B cell (primary cell): ENCODE results near the gene XPO4. TPM values are rescaled to one million over a fixed set of nuclear protein-coding genes. Genes with fewer than 3 reads are reported as not detected.
A peak's percentile ranks its signal among the peaks of the same experiment; 100 is the strongest.

Experiments
- ATAC-seq: fragments of 200-7000 bp; cut with Tn5 transposase; one replicate; pipeline ENCODE4 v1.10.0; 2021; ENCODE audit warnings: low read depth, mild to moderate bottlenecking, moderate number of reproducible peaks, moderate library complexity
- CTCF ChIA-PET: fragments of 350-600 bp; sonication (Branson Sonifier 250); formaldehyde crosslinking; loops from one replicate; lab custom pipeline; 2021; ENCODE audit warnings: antibody characterized with exemption, inconsistent platforms; lab: Charles Lee
- POLR2A ChIA-PET: fragments of 350-600 bp; sonication (Branson Sonifier 250); formaldehyde crosslinking; loops from one replicate; lab custom pipeline; 2021; ENCODE audit warnings: antibody characterized with exemption; lab: Charles Lee
- DNase-seq: peaks from one replicate; pipeline ENCODE4 v3.0.0; 2013
- H2AFZ ChIP-seq: 2 replicates; pipeline ENCODE4 v1.6.1; 2012; ENCODE audit warnings: mild to moderate bottlenecking, low read depth, low read length; ENCODE audit not compliant: insufficient read depth, poor library complexity, severe bottlenecking
- H3K27ac ChIP-seq, 2 donors: 1 replicate in 1 of 2; 2 replicates in 1 of 2; pipeline ENCODE4 v1.5.1; 2012 to 2013; ENCODE audit warnings: low read length in 2 of 2, mild to moderate bottlenecking in 2 of 2, moderate library complexity in 1 of 2
- H3K27me3 ChIP-seq, 4 experiments: fragments of 200-600 bp in 1 of 4; sonication (generic) in 1 of 4; replicated peaks in 1 of 4; 1 replicate in 2 of 4; 2 replicates in 2 of 4; pipeline versions ENCODE4 v1.6.1 to v1.7.0; 2013 to 2016; ENCODE audit warnings: low read length in 3 of 4, mild to moderate bottlenecking in 2 of 4, mixed read lengths in 1 of 4, moderate library complexity in 1 of 4; ENCODE audit not compliant: insufficient read depth in 4 of 4, control insufficient read depth in 3 of 4; ENCODE audit errors: control extremely low read depth in 1 of 4
- H3K36me3 ChIP-seq, 2 experiments: replicated peaks in 1 of 2; 1 replicate in 1 of 2; 2 replicates in 1 of 2; pipeline versions ENCODE4 v1.6.1 to v1.7.1; 2013; ENCODE audit warnings: low read length in 1 of 2; ENCODE audit not compliant: insufficient read depth in 2 of 2, control insufficient read depth in 1 of 2; ENCODE audit errors: control extremely low read depth in 1 of 2, extremely low read depth in 1 of 2
- H3K4me1 ChIP-seq, 2 donors: fragments of 200-600 bp in 1 of 2; sonication (generic) in 1 of 2; 1 replicate in 1 of 2; 2 replicates in 1 of 2; pipeline versions ENCODE4 v1.5.1 to v1.6.1; 2013 to 2017; ENCODE audit warnings: low read length in 2 of 2; ENCODE audit not compliant: control insufficient read depth in 2 of 2, insufficient read depth in 2 of 2
- H3K4me2 ChIP-seq: replicated peaks from 2 replicates; pipeline ENCODE3; 2012; ENCODE audit warnings: mild to moderate bottlenecking, low read depth, low read length; ENCODE audit not compliant: poor library complexity, severe bottlenecking
- H3K4me3 ChIP-seq, 5 experiments: fragments of 200-600 bp in 1 of 5; sonication (generic) in 1 of 5; 1 replicate in 3 of 5; 2 replicates in 2 of 5; pipeline versions ENCODE4 v1.5.1 to v1.7.0; 2011 to 2016; ENCODE audit warnings: low read length in 4 of 5, mild to moderate bottlenecking in 4 of 5, low read depth in 2 of 5, control low read depth in 1 of 5, moderate library complexity in 1 of 5; ENCODE audit not compliant: insufficient read depth in 1 of 5; ENCODE audit errors: control extremely low read depth in 1 of 5, extremely low read depth in 1 of 5
- H3K79me2 ChIP-seq: fragments of 200-600 bp; sonication (generic); one replicate; pipeline ENCODE4 v1.6.0; 2016; ENCODE audit warnings: low read length; ENCODE audit not compliant: control insufficient read depth, insufficient read depth
- H3K9ac ChIP-seq: fragments of 200-600 bp; sonication (generic); 2 replicates; pipeline ENCODE4 v1.6.1; 2017; ENCODE audit warnings: mild to moderate bottlenecking, low read length, moderate library complexity
- H3K9me3 ChIP-seq, 3 donors: one replicate each; pipeline versions ENCODE4 v1.6.1 to v1.7.1; 2013; ENCODE audit warnings: low read length in 2 of 3; ENCODE audit not compliant: control insufficient read depth in 2 of 3, insufficient read depth in 1 of 3; ENCODE audit errors: control extremely low read depth in 1 of 3
- H4K20me1 ChIP-seq: 2 replicates; pipeline ENCODE4 v1.6.0; 2012; ENCODE audit warnings: mild to moderate bottlenecking, low read length; ENCODE audit not compliant: insufficient read depth, control insufficient read depth, poor library complexity, severe bottlenecking
- H3K27ac Mint-ChIP-seq: one replicate; pipeline ENCODE4 v1.8.0; 2021; ENCODE audit warnings: mixed read lengths
- H3K27me3 Mint-ChIP-seq: one replicate; pipeline ENCODE4 v1.8.0; 2021; ENCODE audit warnings: mixed read lengths
- H3K4me1 Mint-ChIP-seq: one replicate; pipeline ENCODE4 v1.8.0; 2021; ENCODE audit warnings: mixed read lengths
- H3K4me3 Mint-ChIP-seq: one replicate; pipeline ENCODE4 v1.8.0; 2021; ENCODE audit warnings: mixed read lengths
- H3K9me3 Mint-ChIP-seq: one replicate; pipeline ENCODE4 v1.8.0; 2022; ENCODE audit warnings: mixed read lengths; ENCODE audit not compliant: insufficient read depth
- EZH2 ChIP-seq: IDR thresholded peaks from 2 replicates; pipeline ENCODE4 v1.6.1; 2012; ENCODE audit warnings: borderline replicate concordance, low read depth, mild to moderate bottlenecking, moderate library complexity, low read length; ENCODE audit not compliant: insufficient read depth, poor library complexity, severe bottlenecking
- WGBS: methylation state at CpG from one replicate; pipeline ENCODE4 v1.1.5; 2013; ENCODE audit warnings: missing lambda C conversion rate; ENCODE audit not compliant: insufficient coverage; 5-methylcytosine and 5-hydroxymethylcytosine counted together
- intact Hi-C: fragments of 100-400 bp; cut with micrococcal nuclease; formaldehyde crosslinking; loops from one replicate; pipeline ENCODE4 v1.10.0; 2022
- polyA plus RNA-seq: library from polyadenylated mRNA; depleted of rRNA; stranded (reverse); fragments of >200 nt; gene quantifications from 2 replicates; pipeline ENCODE4 v1.2.3, GENCODE V29; 2012
- total RNA-seq, 2 donors: library from RNA; stranded (reverse); fragments of 120-200 nt in 1 of 2; gene quantifications; 1 replicate in 1 of 2; 2 replicates in 1 of 2; pipeline versions ENCODE4 v1.2.3 to v1.2.4, GENCODE V29; 2013 to 2022
- TF ChIP-seq, protein P1 (sequence below): fragments of 200-600 bp; IDR thresholded peaks from one replicate; pipeline ENCODE4 v1.8.0; 2022; ENCODE audit warnings: antibody characterized with exemption, mild to moderate bottlenecking

Gene XPO4
- total and polyA plus RNA-seq, 2 donors (not counting 1 experiment from before 2014, with no cell fraction given) = 6.2 to 25.9 TPM

DNA sequence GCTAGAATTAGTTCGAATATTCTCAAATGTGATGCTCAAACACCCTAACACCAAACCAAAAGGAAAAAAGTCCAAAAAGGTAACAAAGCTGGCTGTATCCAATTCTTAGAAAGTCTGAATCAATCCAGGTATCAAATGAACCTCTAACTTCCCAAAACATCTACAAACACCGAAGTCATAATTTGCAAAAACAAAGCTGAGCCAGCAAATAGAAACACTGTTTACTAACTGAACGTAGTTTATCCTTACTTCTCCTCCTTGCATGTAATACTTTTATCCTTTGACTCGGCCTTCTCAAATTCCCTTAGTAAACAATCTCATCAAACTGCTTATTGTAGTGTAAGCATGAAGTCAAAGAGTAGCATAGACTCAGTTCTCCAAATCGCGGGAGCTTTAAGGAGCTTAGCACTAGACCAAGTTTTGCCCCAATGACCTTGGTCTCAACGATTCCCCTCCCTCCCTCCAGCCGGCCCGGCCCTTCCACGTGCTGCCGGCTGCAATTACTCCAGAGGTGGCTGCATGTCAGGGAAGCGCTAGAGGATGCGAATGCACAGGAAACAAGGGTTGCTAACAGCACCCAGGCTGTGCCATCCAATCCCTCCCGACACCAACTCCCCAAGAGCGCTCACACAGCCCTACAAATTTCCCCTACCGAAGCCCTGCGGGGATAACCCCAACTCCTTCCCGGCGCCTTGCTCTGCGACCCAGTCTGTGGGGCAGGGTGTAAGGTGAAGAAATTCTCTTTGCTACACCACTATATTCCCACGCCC lies 693 bp downstream of the XPO4 start:
- TF ChIP-seq EZH2 = no peak
- TF ChIP-seq, protein P1, sequence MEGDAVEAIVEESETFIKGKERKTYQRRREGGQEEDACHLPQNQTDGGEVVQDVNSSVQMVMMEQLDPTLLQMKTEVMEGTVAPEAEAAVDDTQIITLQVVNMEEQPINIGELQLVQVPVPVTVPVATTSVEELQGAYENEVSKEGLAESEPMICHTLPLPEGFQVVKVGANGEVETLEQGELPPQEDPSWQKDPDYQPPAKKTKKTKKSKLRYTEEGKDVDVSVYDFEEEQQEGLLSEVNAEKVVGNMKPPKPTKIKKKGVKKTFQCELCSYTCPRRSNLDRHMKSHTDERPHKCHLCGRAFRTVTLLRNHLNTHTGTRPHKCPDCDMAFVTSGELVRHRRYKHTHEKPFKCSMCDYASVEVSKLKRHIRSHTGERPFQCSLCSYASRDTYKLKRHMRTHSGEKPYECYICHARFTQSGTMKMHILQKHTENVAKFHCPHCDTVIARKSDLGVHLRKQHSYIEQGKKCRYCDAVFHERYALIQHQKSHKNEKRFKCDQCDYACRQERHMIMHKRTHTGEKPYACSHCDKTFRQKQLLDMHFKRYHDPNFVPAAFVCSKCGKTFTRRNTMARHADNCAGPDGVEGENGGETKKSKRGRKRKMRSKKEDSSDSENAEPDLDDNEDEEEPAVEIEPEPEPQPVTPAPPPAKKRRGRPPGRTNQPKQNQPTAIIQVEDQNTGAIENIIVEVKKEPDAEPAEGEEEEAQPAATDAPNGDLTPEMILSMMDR = no peak
- Mint-ChIP-seq H3K4me3 (peak overlapping the region; percentile 94), H3K4me1 (peaks cover 34% of the 10 kb centered on the region), H3K27me3 (no peaks in the 10 kb centered on the region), H3K9me3 (no peaks in the 10 kb centered on the region), H3K27ac (peak overlapping the region; percentile 89)
- H3K36me3 ChIP-seq = peaks cover 0 to 2% of the 10 kb centered on the region in 2 experiments
- WGBS = 2% methylated on average over 10 of the region's 21 CpGs
- peak overlapping the region; percentile 91 to 97 for H3K27ac ChIP-seq
- CTCF ChIA-PET = interaction anchor here (0.9 to 1.4 kb wide), 3 partner anchors 23 to 405 kb away, joined by 3 to 5 read pairs (median 4); no protein-coding TSS in a partner anchor
- peak; percentile 10 for ATAC-seq
- H4K20me1 ChIP-seq = peaks cover 22% of the 10 kb centered on the region
- peak overlapping the region; percentile 98 for H3K9ac ChIP-seq
- H3K4me1 ChIP-seq = peaks cover 10 to 11% of the 10 kb centered on the region in 2 donors
- DNase-seq = no peak
- H2AFZ ChIP-seq = peak overlapping the region; percentile 100
- peak overlapping the region; percentile 62 to 98 (median 96) for H3K4me3 ChIP-seq
- H3K27me3 ChIP-seq = no peaks in the 10 kb centered on the region
- no peaks in the 10 kb centered on the region for H3K9me3 ChIP-seq
- peaks cover 57% of the 10 kb centered on the region for H3K79me2 ChIP-seq
- peak overlapping the region; percentile 94 for H3K4me2 ChIP-seq
- intact Hi-C loops = loop anchor here (1.0 to 10.0 kb wide), 7 partner anchors 127 to 770 kb away; partner anchors contain the start of genes EEF1AKMT1, FGF9, IL17D and MICU2
- POLR2A ChIA-PET = interaction anchor here (0.5 to 0.6 kb wide), 3 partner anchors 195 to 1044 kb away, joined by 3 to 6 read pairs (median 5); no protein-coding TSS in a partner anchor

DNA sequence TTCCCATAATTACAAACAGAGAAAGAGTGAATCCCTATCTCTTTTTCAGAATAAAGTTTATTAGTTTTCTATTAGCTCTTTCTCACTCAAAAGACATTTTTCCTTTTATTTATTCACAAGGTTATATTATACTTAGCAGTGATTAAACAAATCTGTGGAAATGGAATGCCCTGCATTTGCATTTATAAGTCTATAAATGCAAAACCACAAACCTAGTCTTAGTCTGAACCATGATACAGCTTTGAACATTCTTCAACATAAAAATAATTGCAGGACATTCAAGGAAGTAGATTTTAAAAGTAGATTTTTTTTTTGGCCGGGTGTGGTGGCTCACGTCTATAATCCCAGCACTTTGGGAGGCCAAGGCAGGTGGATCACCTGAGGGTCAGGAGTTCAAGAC lies 8.3 kb downstream of the XPO4 start:
- Mint-ChIP-seq H3K4me1 (peaks cover 19% of the 10 kb centered on the region), H3K27me3 (no peaks in the 10 kb centered on the region), H3K27ac (no peak overlapping the region), H3K9me3 (no peaks in the 10 kb centered on the region), H3K4me3 (no peak overlapping the region)
- Histone ChIP-seq H3K27ac (no peak overlapping the region), H3K9ac (no peak overlapping the region), H4K20me1 (peaks cover 85% of the 10 kb centered on the region), H3K9me3 (no peaks in the 10 kb centered on the region), H3K4me3 (no peak overlapping the region), H3K4me2 (no peak overlapping the region), H3K36me3 (peaks cover 3 to 6% of the 10 kb centered on the region in 2 experiments), H3K4me1 (no peaks in the 10 kb centered on the region), H3K79me2 (peaks cover 99% of the 10 kb centered on the region), H3K27me3 (no peaks in the 10 kb centered on the region), H2AFZ (no peak overlapping the region)
- no peak for TF ChIP-seq EZH2
- TF ChIP-seq, protein P1 = no peak
- POLR2A ChIA-PET = no interaction called here
- CTCF ChIA-PET = no interaction called here
- WGBS = no CpG with 5 or more reads among the region's 2 CpGs
- intact Hi-C loops = no loop called here
- no peak for ATAC-seq
- DNase-seq = no peak
